ENCODE measurements around the gene SLC25A47. TPM values are rescaled to one million over a fixed set of nuclear protein-coding genes. Genes with fewer than 3 reads are reported as not detected.
"Not testable (repeated sequence)": the region's sequence is repeated elsewhere in the genome, so short reads cannot be mapped to it uniquely, and the experiment has no call there.

SLC25A47 gene
- polyA plus RNA-seq, 1 experiment = not detected

DNA sequence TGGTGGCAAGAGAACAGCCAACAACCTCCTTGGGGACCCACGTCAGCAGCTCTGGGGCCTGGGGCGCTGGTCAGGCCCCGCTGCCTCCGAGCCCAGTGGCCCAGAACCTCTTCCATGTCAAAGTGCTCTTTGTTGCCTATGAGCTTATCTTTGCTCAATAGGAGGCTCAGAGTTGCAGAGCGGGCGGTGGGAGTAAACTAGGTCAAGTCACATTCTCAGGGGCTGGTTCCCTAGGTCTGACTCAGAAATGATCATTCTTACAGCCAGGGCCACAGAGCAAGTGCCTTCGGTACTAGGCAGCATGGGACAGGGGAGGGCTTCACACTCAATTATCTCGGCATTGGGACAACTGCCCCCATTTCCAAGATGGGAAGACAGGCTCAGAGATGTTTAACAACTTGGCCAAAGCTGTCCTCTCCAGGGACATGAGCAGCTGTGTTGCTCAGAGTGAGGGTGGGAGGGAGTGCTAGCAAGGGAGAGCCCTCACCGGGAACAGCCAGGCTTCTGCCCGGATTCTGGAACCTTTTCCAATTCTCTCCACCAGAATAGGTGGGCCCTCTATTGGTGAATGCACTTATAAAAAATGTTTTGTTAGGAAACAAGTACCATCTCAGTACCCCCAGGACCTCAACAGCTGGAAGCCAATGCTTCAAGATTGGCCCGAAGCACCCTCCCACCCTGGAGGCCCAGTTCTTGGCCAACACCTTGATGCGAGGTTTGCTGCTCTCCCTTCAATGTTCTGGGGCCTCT is 28.8 kb upstream of the SLC25A47 start:
- no peaks in the 10 kb centered on the region for H3K27me3 ChIP-seq (ENCODE audit: control insufficient read depth, insufficient read depth, low read length)
- ChIA-PET CTCF (interaction anchor here (0.6 to 7.5 kb wide), 4 partner anchors 9 to 252 kb away, joined by 3 to 58 read pairs (median 9); no protein-coding TSS in a partner anchor), POLR2A (no interaction called here)
- TF ChIP-seq, protein P1, sequence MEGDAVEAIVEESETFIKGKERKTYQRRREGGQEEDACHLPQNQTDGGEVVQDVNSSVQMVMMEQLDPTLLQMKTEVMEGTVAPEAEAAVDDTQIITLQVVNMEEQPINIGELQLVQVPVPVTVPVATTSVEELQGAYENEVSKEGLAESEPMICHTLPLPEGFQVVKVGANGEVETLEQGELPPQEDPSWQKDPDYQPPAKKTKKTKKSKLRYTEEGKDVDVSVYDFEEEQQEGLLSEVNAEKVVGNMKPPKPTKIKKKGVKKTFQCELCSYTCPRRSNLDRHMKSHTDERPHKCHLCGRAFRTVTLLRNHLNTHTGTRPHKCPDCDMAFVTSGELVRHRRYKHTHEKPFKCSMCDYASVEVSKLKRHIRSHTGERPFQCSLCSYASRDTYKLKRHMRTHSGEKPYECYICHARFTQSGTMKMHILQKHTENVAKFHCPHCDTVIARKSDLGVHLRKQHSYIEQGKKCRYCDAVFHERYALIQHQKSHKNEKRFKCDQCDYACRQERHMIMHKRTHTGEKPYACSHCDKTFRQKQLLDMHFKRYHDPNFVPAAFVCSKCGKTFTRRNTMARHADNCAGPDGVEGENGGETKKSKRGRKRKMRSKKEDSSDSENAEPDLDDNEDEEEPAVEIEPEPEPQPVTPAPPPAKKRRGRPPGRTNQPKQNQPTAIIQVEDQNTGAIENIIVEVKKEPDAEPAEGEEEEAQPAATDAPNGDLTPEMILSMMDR (IDR thresholded peaks at IDR 0.05; ENCODE audit: insufficient read depth, low read depth, low read length) = no peak
- H3K36me3 ChIP-seq (ENCODE audit: control insufficient read depth, insufficient read depth, low read length) = peaks cover 6% of the 10 kb centered on the region
- no peak overlapping the region for H3K4me3 ChIP-seq (ENCODE audit: low read depth, low read length)
- no peak for DNase-seq (ENCODE audit: low read depth)

DNA sequence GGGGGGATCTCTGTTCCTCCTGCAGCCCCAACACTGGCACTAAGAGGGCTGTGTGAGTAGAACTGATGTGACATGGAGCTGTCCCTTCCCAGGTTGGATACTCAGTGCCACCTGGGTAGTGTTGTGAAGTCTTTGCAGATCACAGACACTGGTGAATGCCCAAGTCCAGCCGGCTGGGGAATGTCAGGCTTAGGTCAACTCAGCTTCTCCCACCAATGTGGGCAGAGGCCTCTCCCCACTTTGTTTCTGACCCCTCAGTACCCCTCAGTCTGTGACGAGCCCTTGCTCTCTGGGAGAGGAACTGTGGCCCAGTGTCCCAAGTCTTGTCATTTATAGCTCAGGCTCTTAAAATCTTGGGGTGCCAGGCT is 28.2 kb upstream of the SLC25A47 start:
- H3K27me3 ChIP-seq (ENCODE audit: control insufficient read depth, insufficient read depth, low read length) = no peaks in the 10 kb centered on the region
- no peak overlapping the region for H3K4me3 ChIP-seq (ENCODE audit: low read depth, low read length)
- TF ChIP-seq, protein P1 (IDR thresholded peaks at IDR 0.05; ENCODE audit: insufficient read depth, low read depth, low read length) = no peak
- ChIA-PET POLR2A (no interaction called here), CTCF (interaction anchor here (0.6 to 7.5 kb wide), 2 partner anchors 9 to 251 kb away, joined by 3 to 58 read pairs; no protein-coding TSS in a partner anchor)
- no peak for DNase-seq (ENCODE audit: low read depth)
- H3K36me3 ChIP-seq (ENCODE audit: control insufficient read depth, insufficient read depth, low read length) = peaks cover 6% of the 10 kb centered on the region

DNA sequence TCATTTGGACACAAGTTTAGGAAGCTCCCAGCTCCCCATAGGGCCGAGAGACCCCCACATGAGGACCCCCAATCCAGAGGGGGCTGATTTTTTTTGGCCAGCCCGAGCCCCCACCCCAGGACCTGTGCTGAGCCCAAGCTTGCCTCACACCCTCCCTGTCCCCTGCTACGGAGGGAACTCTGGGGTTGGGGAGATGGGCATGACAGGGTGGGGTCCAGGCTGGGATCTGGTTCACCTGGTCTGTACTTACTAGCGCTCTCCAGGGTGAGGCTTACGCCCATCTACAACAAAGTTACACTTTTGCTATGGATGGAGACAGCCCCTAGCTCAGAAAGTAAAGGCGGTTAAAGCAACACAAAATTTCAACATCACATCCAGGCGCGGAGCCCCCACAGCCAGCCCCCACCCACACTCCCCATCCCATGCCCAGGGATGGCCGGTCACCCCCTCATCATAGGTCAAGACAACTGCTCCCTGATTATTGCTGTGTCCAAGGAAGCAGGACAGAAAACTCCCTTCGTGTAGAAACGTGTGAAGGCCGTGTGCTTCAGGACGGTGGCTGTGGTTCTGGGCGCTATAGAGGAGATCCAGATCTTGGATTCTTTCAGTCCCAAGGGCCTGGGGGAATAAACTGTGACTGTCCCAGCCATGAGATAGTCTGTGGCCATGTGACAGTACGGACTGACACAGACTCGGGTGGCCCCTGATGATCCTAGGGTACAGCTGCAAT is 27.6 kb upstream of the SLC25A47 start:
- TF ChIP-seq, protein P1 (IDR thresholded peaks at IDR 0.05; ENCODE audit: insufficient read depth, low read depth, low read length) = no peak
- H3K36me3 ChIP-seq (ENCODE audit: control insufficient read depth, insufficient read depth, low read length) = peaks cover 6% of the 10 kb centered on the region
- ChIA-PET CTCF (interaction anchor here (1.1 to 7.5 kb wide), 2 partner anchors 10 to 88 kb away, joined by 3 to 58 read pairs; no protein-coding TSS in a partner anchor), POLR2A (no interaction called here)
- no peak for DNase-seq (ENCODE audit: low read depth)
- H3K4me3 ChIP-seq (ENCODE audit: low read depth, low read length) = no peak overlapping the region
- H3K27me3 ChIP-seq (ENCODE audit: control insufficient read depth, insufficient read depth, low read length) = no peaks in the 10 kb centered on the region

DNA sequence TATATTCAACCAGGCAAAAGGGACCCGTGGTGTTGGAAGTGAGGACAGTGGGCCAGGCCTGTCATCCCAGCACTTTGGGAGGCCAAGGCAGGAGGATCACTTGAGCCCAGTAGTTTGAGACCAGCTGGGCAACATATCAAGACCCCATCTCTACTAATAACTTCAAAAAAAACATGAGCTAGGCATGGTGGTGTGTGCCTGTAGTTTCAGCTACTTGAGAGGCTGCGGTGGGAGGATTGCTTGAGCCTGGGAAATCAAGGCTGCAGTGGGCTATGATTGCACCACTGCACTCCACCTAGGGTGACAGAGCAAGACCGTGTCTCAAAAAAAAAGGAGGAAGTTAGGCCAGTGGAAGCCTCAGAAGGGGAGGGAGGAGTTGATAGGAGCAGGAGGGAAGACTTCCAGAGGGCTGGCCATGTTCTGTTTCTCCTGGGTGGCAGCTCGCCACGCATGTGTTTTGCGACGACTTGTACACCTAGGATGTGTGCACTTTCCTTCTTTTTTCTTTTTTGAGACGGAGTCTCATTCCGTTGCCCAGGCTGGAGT is 27.0 kb upstream of the SLC25A47 start:
- TF ChIP-seq, protein P1 (IDR thresholded peaks at IDR 0.05; ENCODE audit: insufficient read depth, low read depth, low read length) = no peak
- ChIA-PET POLR2A (no interaction called here), CTCF (interaction anchor here (0.9 to 7.5 kb wide), 3 partner anchors 10 to 88 kb away, joined by 3 to 58 read pairs (median 3); no protein-coding TSS in a partner anchor)
- Histone ChIP-seq H3K36me3 (ENCODE audit: control insufficient read depth, insufficient read depth, low read length) (peaks cover 6% of the 10 kb centered on the region), H3K27me3 (ENCODE audit: control insufficient read depth, insufficient read depth, low read length) (no peaks in the 10 kb centered on the region), H3K4me3 (ENCODE audit: low read depth, low read length) (no peak overlapping the region)
- DNase-seq (ENCODE audit: low read depth) = no peak

DNA sequence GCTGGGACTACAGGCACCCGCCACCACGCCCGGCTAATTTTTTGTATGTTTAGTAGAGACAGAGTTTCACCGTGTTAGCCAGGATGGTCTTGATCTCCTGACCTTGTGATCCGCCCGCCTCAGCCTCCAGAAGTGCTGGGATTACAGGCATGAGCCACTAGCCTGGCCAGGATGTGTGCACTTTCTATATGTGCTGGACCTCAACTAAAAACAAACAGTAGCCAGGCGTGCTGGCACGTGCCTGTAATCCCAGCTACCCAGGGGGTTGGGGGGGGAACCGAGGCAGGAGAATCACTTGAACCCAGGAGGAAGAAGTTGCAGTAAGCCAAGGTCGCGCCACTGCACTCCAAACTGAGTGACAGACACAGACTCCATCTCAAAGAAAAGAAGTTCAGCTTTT is 26.4 kb upstream of the SLC25A47 start:
- CTCF ChIA-PET = interaction anchor here (0.9 to 7.5 kb wide), 4 partner anchors 11 to 87 kb away, joined by 3 to 58 read pairs (median 3); no protein-coding TSS in a partner anchor
- DNase-seq (ENCODE audit: low read depth); H3K27me3 ChIP-seq (ENCODE audit: control insufficient read depth, insufficient read depth, low read length); POLR2A ChIA-PET; H3K4me3 ChIP-seq (ENCODE audit: low read depth, low read length); H3K36me3 ChIP-seq (ENCODE audit: control insufficient read depth, insufficient read depth, low read length): not testable (repeated sequence)

Measured in BJ (cell line).